Activated naive CD8-positive, alpha-beta T cell treated with anti-CD3 and anti-CD28 coated beads, Interleukin-2, amount 50 U/mL, for 24 hours (primary cell): Measurements from ENCODE around the gene WDFY3.
A peak's percentile ranks its signal among the peaks of the same experiment; 100 is the strongest.

Source experiments
- ATAC-seq: fragments of 150-1000 bp; cut with Tn5 transposase; one replicate; pipeline ENCODE4 v1.10.0; 2021
- DNase-seq: peaks from one replicate; pipeline ENCODE4 v3.0.0; 2021
- H3K27ac Mint-ChIP-seq: one replicate; pipeline ENCODE4 v1.8.0; 2021; ENCODE audit warnings: mild to moderate bottlenecking, mixed read lengths
- H3K27me3 Mint-ChIP-seq: one replicate; pipeline ENCODE4 v1.8.0; 2021; ENCODE audit warnings: mixed read lengths
- H3K36me3 Mint-ChIP-seq: one replicate; pipeline ENCODE4 v1.8.0; 2021; ENCODE audit warnings: low read depth, mixed read lengths
- H3K4me1 Mint-ChIP-seq: one replicate; pipeline ENCODE4 v1.8.0; 2021; ENCODE audit warnings: mixed read lengths
- H3K4me3 Mint-ChIP-seq: one replicate; pipeline ENCODE4 v1.8.0; 2021; ENCODE audit warnings: mild to moderate bottlenecking, moderate library complexity, mixed read lengths
- H3K9me3 Mint-ChIP-seq: one replicate; pipeline ENCODE4 v1.8.0; 2021; ENCODE audit warnings: mixed read lengths

WDFY3 gene

DNA sequence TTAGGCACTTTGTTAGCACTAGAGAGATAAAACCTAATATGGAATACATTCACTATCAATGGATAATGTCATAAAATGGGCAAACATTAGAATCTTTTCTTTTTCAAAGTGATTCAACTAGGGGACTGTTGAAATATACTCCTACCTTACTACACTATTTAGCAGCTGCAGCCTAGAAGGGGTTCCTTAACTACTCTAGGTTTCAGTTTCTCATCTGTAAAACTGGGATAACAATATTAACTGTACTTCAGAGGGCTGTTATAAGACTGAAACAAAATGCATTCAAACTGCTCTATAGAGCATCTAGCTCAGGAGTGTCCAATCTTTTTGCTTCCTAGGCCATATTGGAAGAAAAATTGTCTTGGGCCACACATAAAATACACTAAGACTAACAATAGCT, 236.1 kb downstream of the WDFY3 start:
- Mint-ChIP-seq H3K4me1 (peaks cover 4% of the 10 kb centered on the region), H3K4me3 (no peak overlapping the region), H3K27ac (no peak overlapping the region), H3K9me3 (no peaks in the 10 kb centered on the region), H3K27me3 (no peaks in the 10 kb centered on the region), H3K36me3 (no peaks in the 10 kb centered on the region)
- no peak for ATAC-seq
- DNase-seq = no peak

- Mint-ChIP-seq H3K27me3 (no peaks in the 10 kb centered on the region), H3K36me3 (no peaks in the 10 kb centered on the region), H3K4me3 (no peak overlapping the region), H3K27ac (no peak overlapping the region), H3K9me3 (no peaks in the 10 kb centered on the region), H3K4me1 (peaks cover 4% of the 10 kb centered on the region)
- ATAC-seq = no peak
- no peak for DNase-seq
These were observed 239.0 kb downstream of the WDFY3 start for GRCh38 chr4:84727491-84727890.

DNA sequence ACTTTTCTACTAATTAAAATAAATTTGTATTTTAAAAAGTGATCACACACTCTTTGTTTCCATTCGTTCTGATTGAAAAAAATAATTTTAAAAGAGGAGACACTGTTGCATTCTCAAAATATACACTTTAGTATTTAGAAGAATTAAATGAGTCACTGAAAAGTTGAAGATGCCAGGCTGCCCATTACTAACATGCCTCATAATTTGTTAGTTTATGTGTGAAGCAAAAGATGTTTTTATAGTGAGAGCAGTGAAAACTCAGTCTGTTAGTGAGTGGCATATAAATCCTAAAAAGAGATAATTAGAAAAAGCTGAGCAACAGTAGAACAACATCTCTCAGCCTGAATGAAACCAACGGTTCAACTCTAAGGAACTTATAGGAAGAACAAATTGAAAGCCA, 240.1 kb downstream of the WDFY3 start:
- ATAC-seq (no peak), DNase-seq (no peak)
- H3K27me3 Mint-ChIP-seq = no peaks in the 10 kb centered on the region
- H3K36me3 Mint-ChIP-seq = no peaks in the 10 kb centered on the region
- peaks cover 4% of the 10 kb centered on the region for H3K4me1 Mint-ChIP-seq
- H3K4me3 Mint-ChIP-seq = no peak overlapping the region
- no peaks in the 10 kb centered on the region for H3K9me3 Mint-ChIP-seq
- no peak overlapping the region for H3K27ac Mint-ChIP-seq

- Mint-ChIP-seq H3K36me3 (no peaks in the 10 kb centered on the region), H3K27me3 (no peaks in the 10 kb centered on the region), H3K4me1 (peaks cover 4% of the 10 kb centered on the region), H3K27ac (no peak overlapping the region), H3K4me3 (no peak overlapping the region), H3K9me3 (no peaks in the 10 kb centered on the region)
- DNase-seq = no peak
- ATAC-seq = no peak
These were observed 243.8 kb downstream of the WDFY3 start for GRCh38 chr4:84722720-84723119.

GRCh38 chr4:84719115-84719514, 247.4 kb downstream of the WDFY3 start:
- no peaks in the 10 kb centered on the region for H3K36me3 Mint-ChIP-seq
- no peaks in the 10 kb centered on the region for H3K4me1 Mint-ChIP-seq
- H3K4me3 Mint-ChIP-seq = no peak overlapping the region
- no peaks in the 10 kb centered on the region for H3K9me3 Mint-ChIP-seq
- DNase-seq (no peak), ATAC-seq (no peak)
- H3K27me3 Mint-ChIP-seq = no peaks in the 10 kb centered on the region
- H3K27ac Mint-ChIP-seq = no peak overlapping the region

DNA sequence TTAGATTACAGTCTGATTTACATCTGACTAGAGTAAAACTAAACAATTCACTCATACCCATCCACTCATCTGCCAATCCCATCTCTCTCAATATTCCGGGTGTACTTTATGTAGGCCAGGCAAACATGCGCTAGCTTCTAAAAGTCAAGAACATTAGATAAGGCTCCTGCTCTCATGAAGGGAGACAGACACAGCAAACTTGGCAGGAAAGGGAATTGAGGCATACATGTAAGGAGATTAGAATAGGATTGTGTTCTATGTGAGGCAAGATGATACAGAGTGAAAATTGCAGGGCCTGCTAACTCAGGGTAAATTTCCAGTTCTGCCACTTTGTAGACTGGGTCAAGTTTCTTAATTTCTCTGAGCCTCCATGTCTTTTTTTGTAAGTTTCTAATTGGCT, 247.8 kb downstream of the WDFY3 start:
- no peaks in the 10 kb centered on the region for H3K36me3 Mint-ChIP-seq
- H3K4me3 Mint-ChIP-seq = no peak overlapping the region
- no peaks in the 10 kb centered on the region for H3K9me3 Mint-ChIP-seq

GRCh38 chr4:84710548-84710947, 255.9 kb downstream of the WDFY3 start:
- ATAC-seq (no peak), DNase-seq (no peak)
- Mint-ChIP-seq H3K36me3 (no peaks in the 10 kb centered on the region), H3K9me3 (no peaks in the 10 kb centered on the region), H3K4me3 (no peak overlapping the region), H3K27ac (no peak overlapping the region), H3K4me1 (no peaks in the 10 kb centered on the region), H3K27me3 (no peaks in the 10 kb centered on the region)

More for the DNA sequence above, 247.8 kb downstream of the WDFY3 start:
- DNase-seq (no peak), ATAC-seq (no peak)
- no peaks in the 10 kb centered on the region for H3K4me1 Mint-ChIP-seq
- no peak overlapping the region for H3K27ac Mint-ChIP-seq
- no peaks in the 10 kb centered on the region for H3K27me3 Mint-ChIP-seq

DNA sequence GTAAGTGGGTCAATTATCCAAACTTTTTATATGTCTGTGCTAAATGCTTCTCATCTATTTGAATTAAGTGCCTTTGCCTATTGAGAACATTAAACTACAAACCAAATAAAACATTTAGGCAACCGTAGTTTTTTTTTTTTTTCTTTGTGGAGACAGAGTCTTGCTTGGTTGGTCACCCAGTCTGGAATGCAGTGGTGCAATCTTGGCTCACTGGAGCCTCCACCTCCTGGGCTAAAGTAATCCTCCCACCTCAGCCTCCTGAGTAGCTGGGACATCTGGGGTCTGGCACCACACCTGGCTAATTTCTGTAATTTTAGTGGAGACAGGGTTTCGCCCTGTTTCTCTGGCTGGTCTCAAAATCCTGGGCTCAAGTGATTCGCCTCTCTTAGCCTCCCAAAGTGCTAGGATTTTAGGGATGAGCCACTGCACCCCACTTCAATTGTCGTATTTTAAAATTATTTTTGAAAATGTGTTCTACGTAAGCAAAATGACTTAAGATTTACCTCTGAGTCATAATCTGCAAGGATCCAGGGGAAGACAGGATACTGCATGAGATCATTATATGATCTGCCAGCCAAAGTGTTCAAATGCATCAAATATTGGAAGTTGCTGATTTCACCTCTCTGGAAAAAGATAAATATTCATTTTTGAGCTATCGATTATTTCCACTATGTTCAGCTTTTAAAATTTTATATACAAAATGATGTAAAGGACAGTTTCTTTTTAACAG, 257.9 kb downstream of the WDFY3 start:
- no peaks in the 10 kb centered on the region for H3K4me1 Mint-ChIP-seq
- H3K27me3 Mint-ChIP-seq = no peaks in the 10 kb centered on the region
- no peak overlapping the region for H3K4me3 Mint-ChIP-seq
- no peak for DNase-seq
- H3K36me3 Mint-ChIP-seq = no peaks in the 10 kb centered on the region
- no peak overlapping the region for H3K27ac Mint-ChIP-seq
- no peaks in the 10 kb centered on the region for H3K9me3 Mint-ChIP-seq
- ATAC-seq = no peak

- no peak overlapping the region for H3K27ac Mint-ChIP-seq
- H3K27me3 Mint-ChIP-seq = no peaks in the 10 kb centered on the region
- H3K9me3 Mint-ChIP-seq = no peaks in the 10 kb centered on the region
- no peak for DNase-seq
- H3K36me3 Mint-ChIP-seq = no peaks in the 10 kb centered on the region
- no peak overlapping the region for H3K4me3 Mint-ChIP-seq
- no peaks in the 10 kb centered on the region for H3K4me1 Mint-ChIP-seq
- ATAC-seq = no peak
These were observed 260.2 kb downstream of the WDFY3 start for GRCh38 chr4:84706286-84706685.

- Mint-ChIP-seq H3K9me3 (no peaks in the 10 kb centered on the region), H3K27me3 (no peaks in the 10 kb centered on the region), H3K4me1 (no peaks in the 10 kb centered on the region), H3K36me3 (no peaks in the 10 kb centered on the region), H3K27ac (no peak overlapping the region), H3K4me3 (no peak overlapping the region)
- no peak for DNase-seq
- no peak for ATAC-seq
These were observed 267.4 kb downstream of the WDFY3 start for GRCh38 chr4:84699001-84699671.

- ATAC-seq (no peak), DNase-seq (no peak)
- Mint-ChIP-seq H3K27me3 (no peaks in the 10 kb centered on the region), H3K36me3 (no peaks in the 10 kb centered on the region), H3K9me3 (no peaks in the 10 kb centered on the region), H3K27ac (no peak overlapping the region), H3K4me3 (no peak overlapping the region), H3K4me1 (no peaks in the 10 kb centered on the region)
These were observed 268.8 kb downstream of the WDFY3 start for GRCh38 chr4:84697615-84698201.

- no peaks in the 10 kb centered on the region for H3K9me3 Mint-ChIP-seq
- H3K4me3 Mint-ChIP-seq = no peak overlapping the region
- peaks cover under 1% of the 10 kb centered on the region for H3K27me3 Mint-ChIP-seq
- no peaks in the 10 kb centered on the region for H3K36me3 Mint-ChIP-seq
- H3K4me1 Mint-ChIP-seq = no peaks in the 10 kb centered on the region
- H3K27ac Mint-ChIP-seq = no peak overlapping the region
- no peak for DNase-seq
- no peak for ATAC-seq
These were observed 269.3 kb downstream of the WDFY3 start for GRCh38 chr4:84697159-84697558.

GRCh38 chr4:84691800-84692199, 274.7 kb downstream of the WDFY3 start:
- Mint-ChIP-seq H3K4me3 (no peak overlapping the region), H3K36me3 (no peaks in the 10 kb centered on the region), H3K27ac (no peak overlapping the region), H3K4me1 (peaks cover 8% of the 10 kb centered on the region), H3K27me3 (peaks cover 2% of the 10 kb centered on the region), H3K9me3 (no peaks in the 10 kb centered on the region)
- DNase-seq (no peak), ATAC-seq (no peak)

DNA sequence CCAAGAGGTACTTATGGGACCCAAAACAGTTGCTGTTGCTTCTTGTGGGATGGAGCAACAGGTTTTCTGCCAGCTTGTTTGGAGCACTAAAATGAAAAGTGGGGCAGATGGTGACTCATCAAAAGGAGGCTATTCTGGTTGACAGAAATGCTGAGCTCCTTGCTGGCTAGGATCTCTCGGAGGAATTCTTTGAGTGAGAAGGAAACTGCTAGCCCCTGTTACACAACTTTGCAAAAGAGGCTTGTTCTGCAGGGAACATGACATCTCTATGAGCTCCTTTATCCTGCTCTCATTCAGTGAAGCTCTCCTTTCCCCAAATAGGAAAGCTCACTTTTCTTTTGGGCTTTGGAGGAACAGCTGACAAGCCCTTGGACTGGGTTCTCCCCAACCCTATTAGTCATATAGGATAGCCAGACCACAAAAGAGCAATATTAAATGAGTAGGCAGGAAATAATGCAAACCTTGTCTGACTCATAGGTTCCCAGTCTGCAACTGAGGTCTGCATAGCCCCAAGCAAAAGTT, 275.3 kb downstream of the WDFY3 start:
- Mint-ChIP-seq H3K9me3 (no peaks in the 10 kb centered on the region), H3K4me3 (no peak overlapping the region), H3K36me3 (no peaks in the 10 kb centered on the region), H3K27ac (no peak overlapping the region), H3K27me3 (peaks cover 2% of the 10 kb centered on the region), H3K4me1 (peaks cover 8% of the 10 kb centered on the region)
- peak; percentile 86 for ATAC-seq
- no peak for DNase-seq

- no peak overlapping the region for H3K27ac Mint-ChIP-seq
- H3K4me1 Mint-ChIP-seq = peaks cover 8% of the 10 kb centered on the region
- no peak for ATAC-seq
These were observed 276.0 kb downstream of the WDFY3 start for GRCh38 chr4:84690481-84690880.

More at GRCh38 chr4:84690481-84690880, 276.0 kb downstream of the WDFY3 start:
- Mint-ChIP-seq H3K4me3 (no peak overlapping the region), H3K27me3 (peaks cover 2% of the 10 kb centered on the region), H3K9me3 (no peaks in the 10 kb centered on the region), H3K36me3 (no peaks in the 10 kb centered on the region)
- DNase-seq = no peak
